Muscle of arm (tissue), 12 donors: ENCODE results near the gene XRCC4. TPM values are rescaled to one million over a fixed set of nuclear protein-coding genes. Genes with fewer than 3 reads are reported as not detected.

Source experiments
- DNase-seq: peaks from one replicate; pipeline ENCODE4 v3.0.0-alpha.2; 2013
- polyA plus RNA-seq, 12 donors: library from polyadenylated mRNA; unstranded; fragments of 120-200 nt; gene quantifications; one replicate each; pipeline ENCODE4 v1.2.1, GENCODE V29; 2013; ENCODE audit not compliant: insufficient read length in 12 of 12

XRCC4 gene
- polyA plus RNA-seq, 12 donors = 5.0 to 9.3 (median 6.8) TPM; not detected in 2

DNA sequence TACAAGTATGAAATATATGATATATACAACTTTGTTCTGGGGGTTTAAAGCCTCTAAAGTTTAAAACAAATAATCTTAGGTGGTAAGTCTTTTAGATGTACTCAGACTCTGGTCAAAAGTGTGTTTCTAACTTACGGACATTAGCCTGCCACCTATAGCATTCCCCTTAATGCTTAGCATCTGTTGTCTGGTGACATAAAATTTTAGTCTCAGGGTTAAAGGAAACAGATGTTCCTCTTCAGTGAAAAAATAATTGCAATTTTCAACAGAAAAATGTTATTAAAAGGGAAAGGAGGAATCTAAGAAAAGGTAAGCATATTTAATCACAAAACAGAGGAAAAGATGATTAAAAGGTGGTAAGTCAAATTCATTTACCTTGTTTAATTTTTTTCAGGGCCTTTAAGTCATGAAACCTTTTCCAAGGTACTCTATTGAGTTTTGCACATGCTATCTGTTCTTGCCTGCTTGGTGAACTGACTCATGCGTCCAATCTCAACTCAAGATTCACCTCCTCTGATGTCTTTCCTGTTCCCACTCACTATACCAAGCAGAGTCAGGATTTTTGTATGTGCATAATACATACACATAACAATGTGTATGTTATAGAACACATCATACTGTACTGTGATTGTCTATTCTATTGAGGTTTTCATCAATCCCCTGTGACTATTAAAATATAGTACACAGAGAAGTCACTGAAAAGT, 8.1 kb upstream of the XRCC4 start:
- no peak for DNase-seq

GRCh38 chr5:83071286-83072051, 5.9 kb upstream of the XRCC4 start:
- DNase-seq = no peak

- DNase-seq = no peak
Measured at GRCh38 chr5:83072966-83073365, 4.4 kb upstream of the XRCC4 start.

GRCh38 chr5:83077662-83078261, 415 bp downstream of the XRCC4 start:
- no peak for DNase-seq

GRCh38 chr5:83082750-83083149, 5.4 kb downstream of the XRCC4 start:
- DNase-seq = no peak

DNA sequence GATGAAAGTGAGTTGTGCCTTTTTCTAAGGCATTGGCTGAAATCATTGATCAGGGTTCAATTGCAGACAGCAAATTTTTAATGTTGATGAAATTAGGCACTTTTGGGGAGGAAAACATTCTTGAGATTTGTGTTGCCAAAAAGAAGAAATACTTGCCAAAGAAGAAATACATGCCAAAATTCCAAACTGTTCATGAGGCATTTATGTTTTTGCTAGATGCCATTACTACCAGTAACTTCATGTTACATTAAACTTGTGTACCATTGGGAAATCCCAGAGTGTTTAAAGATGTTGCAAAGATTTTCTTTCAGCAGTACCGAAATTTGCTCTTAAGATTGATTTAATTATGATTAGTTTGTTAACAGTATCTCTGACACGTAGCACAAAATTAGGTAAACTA, 7.0 kb downstream of the XRCC4 start:
- DNase-seq = no peak

DNA sequence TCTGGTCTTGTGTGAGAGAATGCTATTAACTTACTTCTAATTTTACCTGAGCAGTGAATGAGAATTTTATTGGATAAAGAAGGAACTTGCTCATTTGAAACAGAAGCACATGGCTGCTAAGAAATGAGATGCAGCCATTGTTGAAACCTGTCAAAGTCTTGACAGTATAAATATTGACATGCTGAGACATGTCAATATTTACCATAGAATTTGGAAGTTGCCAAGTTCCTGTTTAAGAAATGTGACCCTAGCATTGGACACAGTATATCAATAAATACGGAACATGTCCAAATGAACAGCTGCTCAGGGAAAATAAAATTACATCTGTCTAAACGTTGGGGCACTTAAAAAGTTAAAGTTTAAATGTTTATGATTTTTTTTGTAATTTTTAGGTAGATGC, 7.8 kb downstream of the XRCC4 start:
- DNase-seq = no peak

- DNase-seq = no peak
Measured at GRCh38 chr5:83090169-83090568, 12.8 kb downstream of the XRCC4 start.

DNA sequence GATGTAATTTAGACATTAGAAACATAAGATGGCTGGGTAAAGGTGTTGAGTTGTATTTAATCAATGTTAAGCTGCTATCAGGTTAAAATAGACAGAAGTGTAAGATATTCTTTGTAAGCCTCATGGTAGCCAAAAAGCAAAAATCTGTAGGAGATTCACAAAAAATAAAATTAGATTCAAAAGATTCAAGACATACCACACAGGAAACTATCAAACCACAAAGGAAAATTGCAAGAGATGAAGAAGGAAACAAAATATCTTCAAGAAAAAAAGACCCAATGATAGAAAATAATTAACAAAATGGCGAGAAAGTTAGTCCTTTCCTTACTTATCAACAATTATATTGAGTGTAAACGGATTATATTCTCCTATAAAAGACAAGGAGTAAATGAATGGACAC, 15.3 kb downstream of the XRCC4 start:
- no peak for DNase-seq

DNA sequence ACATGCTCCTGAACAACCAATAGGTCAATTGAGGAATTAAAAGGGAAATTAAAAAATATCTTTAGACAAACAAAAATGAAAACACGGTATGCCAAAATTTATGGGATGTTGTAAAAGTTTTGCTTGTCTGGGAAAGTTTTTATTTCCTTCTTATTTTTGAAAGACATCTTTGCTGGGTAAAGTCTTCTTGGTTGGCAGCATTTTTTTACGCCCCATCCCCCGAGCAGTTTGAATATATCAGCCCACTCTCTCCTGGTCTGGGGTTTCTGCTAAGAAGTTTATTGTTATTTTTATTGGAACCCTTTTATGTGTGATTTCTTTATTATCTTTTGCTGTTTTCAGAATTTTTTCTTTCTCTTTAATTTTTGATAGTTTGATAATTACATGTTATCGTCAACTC, 16.3 kb downstream of the XRCC4 start:
- no peak for DNase-seq

- DNase-seq = no peak
Measured at GRCh38 chr5:83095163-83095956, 18.0 kb downstream of the XRCC4 start.

DNA sequence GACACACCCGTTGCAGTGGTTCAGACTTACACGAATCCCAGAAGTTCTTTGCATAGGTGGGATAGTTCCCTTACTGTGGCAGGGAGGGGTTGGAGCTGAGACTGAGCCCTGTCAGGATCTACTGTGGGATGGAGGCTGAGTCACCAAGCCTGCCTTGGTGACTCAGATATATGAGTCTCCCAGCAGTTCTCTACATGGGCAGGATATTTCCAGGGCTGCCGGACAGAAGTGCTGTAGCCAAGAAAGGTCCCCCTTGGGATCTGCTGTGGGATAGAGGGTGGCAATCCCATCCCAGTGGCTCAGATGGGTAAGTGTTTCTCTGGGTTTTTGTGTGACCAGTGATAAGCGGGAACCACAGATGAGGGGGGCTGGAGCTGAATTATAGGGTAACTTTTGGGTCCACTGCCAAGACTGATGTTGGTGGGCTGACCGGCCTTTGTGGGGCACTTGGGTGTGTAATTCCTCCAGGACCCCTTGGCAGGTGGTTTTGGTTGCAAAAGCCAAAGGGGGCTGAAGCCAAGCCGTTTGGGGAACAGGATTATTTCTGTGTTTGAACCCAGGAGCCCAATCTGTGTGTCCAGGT, 18.7 kb downstream of the XRCC4 start:
- no peak for DNase-seq

DNA sequence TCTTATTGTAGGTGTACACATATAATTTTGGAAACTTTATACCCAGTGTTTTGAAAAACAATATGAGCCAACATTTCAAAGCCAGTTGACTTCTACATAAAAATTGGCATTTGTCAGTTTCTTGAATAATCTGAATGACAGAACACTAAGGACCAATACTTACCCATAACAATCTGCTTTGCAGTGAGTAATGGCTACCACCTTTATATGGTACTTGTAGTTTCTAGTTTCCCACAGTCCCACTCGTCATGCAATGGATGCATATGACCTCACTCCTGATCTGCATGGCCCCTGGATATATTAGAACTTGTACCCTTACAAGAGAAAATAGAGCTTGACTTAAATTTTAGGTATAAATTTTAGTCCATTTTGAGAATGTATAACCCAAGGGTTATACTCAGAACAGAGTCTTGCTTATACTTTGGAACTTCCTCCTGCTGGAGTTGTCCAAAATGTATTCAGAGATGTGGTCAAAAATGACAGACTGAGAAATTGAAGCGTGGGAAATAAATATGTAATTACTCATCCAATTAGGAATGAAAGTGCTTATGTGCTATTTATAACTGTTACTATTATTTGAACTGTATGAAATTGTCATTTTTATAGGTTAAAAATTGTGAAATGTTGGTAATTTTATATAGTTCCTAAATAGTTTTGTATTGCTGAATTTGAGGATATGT, 19.5 kb downstream of the XRCC4 start:
- DNase-seq = no peak

DNA sequence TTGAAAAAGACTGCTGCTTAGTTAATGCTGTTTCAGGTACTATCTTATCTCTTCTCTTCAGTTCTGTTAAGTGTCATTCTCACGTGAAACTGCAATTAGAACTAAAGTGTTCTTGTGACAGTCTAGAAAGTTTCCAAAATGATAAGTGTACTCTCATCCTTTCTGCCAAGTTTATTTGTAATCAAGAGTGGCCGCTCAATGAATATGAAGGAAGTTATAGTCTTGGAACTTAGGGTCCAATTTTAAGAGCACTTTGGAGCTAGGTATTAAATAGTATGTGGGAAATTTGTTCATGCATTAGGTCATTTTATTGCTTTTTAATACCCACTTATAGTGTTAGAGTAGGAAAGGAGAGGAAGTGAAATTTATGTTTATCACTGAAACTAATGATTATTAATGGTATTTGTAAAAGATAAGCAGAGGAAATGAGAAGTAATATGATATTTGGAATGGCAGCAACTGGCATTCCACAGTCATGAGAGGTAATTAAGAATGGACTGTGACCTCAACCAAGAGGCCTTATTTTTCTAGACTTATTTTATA, 20.4 kb downstream of the XRCC4 start:
- no peak for DNase-seq

DNA sequence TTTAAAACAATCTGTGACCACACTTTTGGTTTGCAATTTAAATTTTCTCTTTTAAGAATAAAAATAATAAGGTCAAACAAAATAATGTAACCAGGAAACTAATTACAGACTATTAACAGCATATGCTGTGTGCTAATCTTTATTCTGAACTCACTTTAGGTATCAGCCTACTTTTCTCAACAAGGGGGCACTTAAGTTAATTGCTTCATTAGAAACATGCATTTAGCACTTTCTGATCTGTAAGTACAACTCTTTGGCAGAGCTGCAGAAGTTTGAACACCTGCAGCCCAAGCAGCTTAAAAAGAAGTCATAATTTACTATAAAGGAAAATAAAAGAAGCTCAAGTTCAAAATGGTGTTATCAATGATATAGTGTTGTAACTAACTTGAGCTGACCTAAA, 21.7 kb downstream of the XRCC4 start:
- no peak for DNase-seq

GRCh38 chr5:83099445-83099844, 22.1 kb downstream of the XRCC4 start:
- DNase-seq = no peak

DNA sequence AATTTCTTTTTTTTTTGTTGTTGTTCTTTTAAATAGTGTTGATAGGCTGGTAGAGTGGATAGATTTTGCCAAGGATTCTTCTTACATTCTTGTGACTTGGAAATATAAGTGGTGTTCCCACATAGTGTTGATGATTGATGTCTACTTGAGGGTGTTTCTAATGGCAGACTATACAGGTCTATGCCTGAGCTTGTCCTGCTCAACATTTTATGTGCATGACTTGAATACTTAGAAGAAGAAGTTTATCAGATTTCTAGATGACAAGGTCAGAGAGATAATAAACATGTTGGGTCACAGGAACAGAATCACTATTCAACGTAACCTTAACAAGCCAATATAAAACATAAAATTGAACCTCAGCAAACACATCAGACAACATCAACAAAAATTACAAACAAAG, 24.2 kb downstream of the XRCC4 start:
- no peak for DNase-seq

GRCh38 chr5:83102364-83102980, 25.1 kb downstream of the XRCC4 start:
- no peak for DNase-seq

- DNase-seq = no peak
Measured at GRCh38 chr5:83104021-83104420, 26.7 kb downstream of the XRCC4 start.

DNA sequence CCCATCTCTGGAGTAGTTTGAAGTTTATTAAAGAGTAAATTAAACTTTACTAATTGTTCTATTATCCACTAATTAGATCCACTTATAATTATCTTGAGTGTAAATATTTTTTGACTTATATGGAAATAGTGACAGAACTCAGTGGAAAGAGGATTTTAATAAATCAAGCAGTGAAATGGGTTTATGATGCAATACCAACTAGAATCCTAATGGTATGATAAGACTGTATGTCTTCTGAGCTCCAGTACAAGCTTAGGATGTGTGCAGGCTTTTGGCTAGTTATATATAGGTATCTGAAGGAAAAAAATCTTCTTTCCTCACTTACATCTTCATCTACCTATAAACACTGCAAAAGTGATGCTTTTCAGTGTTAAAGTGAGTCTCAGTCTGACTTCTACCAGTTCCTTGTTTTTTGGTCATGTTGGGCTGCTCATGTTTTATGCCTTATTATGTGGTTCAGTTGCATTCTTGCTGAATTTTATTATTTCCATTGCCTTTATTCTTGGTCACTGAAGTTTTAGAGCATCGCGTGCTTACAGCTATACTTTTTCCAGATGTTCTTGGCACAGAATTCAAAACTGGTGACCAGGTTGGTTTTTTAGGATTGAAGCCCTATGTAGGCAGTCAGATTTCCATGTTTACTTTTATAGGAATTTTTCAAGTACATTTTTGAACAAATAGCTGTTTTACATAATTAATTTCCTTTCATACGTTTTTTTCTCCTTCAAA, 30.5 kb downstream of the XRCC4 start:
- no peak for DNase-seq
